WERI-Rb-1 (cell line): ENCODE measurements around the gene ZIC4.

Experiments
- DNase-seq: peaks from one replicate; pipeline ENCODE4 v3.0.0-alpha.2; 2020
- H3K27ac ChIP-seq: fragments of 250-450 bp; sonication (Bioruptor Pico); 2 replicates; pipeline ENCODE4 v1.5.1; 2020; ENCODE audit warnings: mild to moderate bottlenecking, moderate library complexity
- H3K27me3 ChIP-seq: fragments of 250-450 bp; sonication (Bioruptor Pico); 2 replicates; pipeline ENCODE4 v1.5.1; 2021; ENCODE audit warnings: mild to moderate bottlenecking, low read depth, moderate library complexity; ENCODE audit not compliant: insufficient read depth, severe bottlenecking
- H3K36me3 ChIP-seq: fragments of 250-450 bp; sonication (Bioruptor Pico); 2 replicates; pipeline ENCODE4 v1.5.1; 2020; ENCODE audit warnings: mild to moderate bottlenecking, moderate library complexity
- H3K4me3 ChIP-seq: 2 replicates; pipeline ENCODE4 v1.5.1; 2011; ENCODE audit warnings: low read depth, mild to moderate bottlenecking, control low read depth, low read length
- H3K9me3 ChIP-seq: fragments of 250-450 bp; sonication (Bioruptor Pico); 2 replicates; pipeline ENCODE4 v1.5.1; 2021; ENCODE audit warnings: mild to moderate bottlenecking, moderate library complexity; ENCODE audit not compliant: severe bottlenecking
- CTCF ChIP-seq: IDR thresholded peaks from 2 replicates; pipeline ENCODE4 v1.5.1; 2011; ENCODE audit warnings: low read depth, mild to moderate bottlenecking, control low read depth, inconsistent platforms, low read length

The ZIC4 gene

GRCh38 chr3:147355084-147355752 is 51.1 kb downstream of the ZIC4 start:
- no peak overlapping the region for H3K4me3 ChIP-seq

GRCh38 chr3:147354623-147355022 is 51.7 kb downstream of the ZIC4 start:
- no peak overlapping the region for H3K27ac ChIP-seq
- no peaks in the 10 kb centered on the region for H3K27me3 ChIP-seq
- H3K36me3 ChIP-seq: no peaks in the 10 kb centered on the region
- no peak overlapping the region for H3K4me3 ChIP-seq
- DNase-seq: no peak
- TF ChIP-seq CTCF: no peak
- no peaks in the 10 kb centered on the region for H3K9me3 ChIP-seq

More at GRCh38 chr3:147355084-147355752, 51.1 kb downstream of the ZIC4 start:
- no peak for TF ChIP-seq CTCF
- Histone ChIP-seq H3K27me3 (no peaks in the 10 kb centered on the region), H3K36me3 (no peaks in the 10 kb centered on the region), H3K9me3 (no peaks in the 10 kb centered on the region), H3K27ac (no peak overlapping the region)
- no peak for DNase-seq

GRCh38 chr3:147351301-147351700 is 55.0 kb downstream of the ZIC4 start:
- no peak overlapping the region for H3K27ac ChIP-seq
- no peaks in the 10 kb centered on the region for H3K9me3 ChIP-seq
- no peak overlapping the region for H3K4me3 ChIP-seq
- TF ChIP-seq CTCF: no peak
- no peaks in the 10 kb centered on the region for H3K36me3 ChIP-seq
- no peaks in the 10 kb centered on the region for H3K27me3 ChIP-seq
- DNase-seq: no peak

- Histone ChIP-seq H3K9me3 (no peaks in the 10 kb centered on the region), H3K4me3 (no peak overlapping the region), H3K36me3 (no peaks in the 10 kb centered on the region), H3K27ac (no peak overlapping the region), H3K27me3 (no peaks in the 10 kb centered on the region)
- TF ChIP-seq CTCF: no peak
- DNase-seq: no peak
These were observed 57.4 kb downstream of the ZIC4 start for GRCh38 chr3:147348976-147349375.

- Histone ChIP-seq H3K27ac (no peak overlapping the region), H3K27me3 (no peaks in the 10 kb centered on the region), H3K4me3 (no peak overlapping the region)
These were observed 62.4 kb downstream of the ZIC4 start for GRCh38 chr3:147343926-147344325.

More at GRCh38 chr3:147343926-147344325, 62.4 kb downstream of the ZIC4 start:
- no peak for DNase-seq
- Histone ChIP-seq H3K9me3 (no peaks in the 10 kb centered on the region), H3K36me3 (no peaks in the 10 kb centered on the region)
- no peak for TF ChIP-seq CTCF
